Colonic mucosa (tissue), 4 donors: ENCODE data around the gene CSNK2B. TPM values are rescaled to one million over a fixed set of nuclear protein-coding genes. Genes with fewer than 3 reads are reported as not detected.

Experiments
- DNase-seq: peaks from one replicate; pipeline ENCODE4 v3.0.0-alpha.2; 2020
- H3K27ac ChIP-seq: fragments of 200-600 bp; one replicate; pipeline ENCODE4 v1.8.0; 2021
- H3K27me3 ChIP-seq: fragments of 200-600 bp; one replicate; pipeline ENCODE4 v1.8.0; 2021
- H3K36me3 ChIP-seq: fragments of 200-600 bp; one replicate; pipeline ENCODE4 v1.8.0; 2021
- H3K4me1 ChIP-seq: fragments of 200-600 bp; one replicate; pipeline ENCODE4 v1.8.0; 2021; ENCODE audit warnings: mild to moderate bottlenecking
- H3K4me3 ChIP-seq: fragments of 200-600 bp; one replicate; pipeline ENCODE4 v1.8.0; 2021
- H3K9ac ChIP-seq, 2 donors: one replicate each; pipeline ENCODE4 v1.7.0; 2013; ENCODE audit warnings: control low read depth in 2 of 2, low read depth in 2 of 2, low read length in 2 of 2
- H3K9me3 ChIP-seq: fragments of 200-600 bp; one replicate; pipeline ENCODE4 v1.8.0; 2021
- CTCF ChIP-seq: fragments of 200-600 bp; IDR thresholded peaks from one replicate; pipeline ENCODE4 v1.8.0; 2022; ENCODE audit warnings: antibody characterized with exemption, mild to moderate bottlenecking
- intact Hi-C: fragments of 100-400 bp; cut with DNase I; formaldehyde crosslinking; loops from one replicate; pipeline ENCODE4 v1.14.1; 2022
- total RNA-seq, 2 donors: library from RNA; stranded (reverse); fragmentation: NEBNext Ultra II Directional in 1 of 2; extraction: Animal tissue kit (Norgen Biotek cat#: 25700) in 1 of 2; gene quantifications; one replicate each; pipeline ENCODE4 v1.2.1, GENCODE V29; 2021
- donor health status: healthy.
- donor health status: DM: no; HTN: no; CAD: no.
- donor health status: DM: no; HTN: no; CAD: no.

CSNK2B gene
- total RNA-seq, 2 donors from 2014 or later, result 140 to 152 TPM

DNA sequence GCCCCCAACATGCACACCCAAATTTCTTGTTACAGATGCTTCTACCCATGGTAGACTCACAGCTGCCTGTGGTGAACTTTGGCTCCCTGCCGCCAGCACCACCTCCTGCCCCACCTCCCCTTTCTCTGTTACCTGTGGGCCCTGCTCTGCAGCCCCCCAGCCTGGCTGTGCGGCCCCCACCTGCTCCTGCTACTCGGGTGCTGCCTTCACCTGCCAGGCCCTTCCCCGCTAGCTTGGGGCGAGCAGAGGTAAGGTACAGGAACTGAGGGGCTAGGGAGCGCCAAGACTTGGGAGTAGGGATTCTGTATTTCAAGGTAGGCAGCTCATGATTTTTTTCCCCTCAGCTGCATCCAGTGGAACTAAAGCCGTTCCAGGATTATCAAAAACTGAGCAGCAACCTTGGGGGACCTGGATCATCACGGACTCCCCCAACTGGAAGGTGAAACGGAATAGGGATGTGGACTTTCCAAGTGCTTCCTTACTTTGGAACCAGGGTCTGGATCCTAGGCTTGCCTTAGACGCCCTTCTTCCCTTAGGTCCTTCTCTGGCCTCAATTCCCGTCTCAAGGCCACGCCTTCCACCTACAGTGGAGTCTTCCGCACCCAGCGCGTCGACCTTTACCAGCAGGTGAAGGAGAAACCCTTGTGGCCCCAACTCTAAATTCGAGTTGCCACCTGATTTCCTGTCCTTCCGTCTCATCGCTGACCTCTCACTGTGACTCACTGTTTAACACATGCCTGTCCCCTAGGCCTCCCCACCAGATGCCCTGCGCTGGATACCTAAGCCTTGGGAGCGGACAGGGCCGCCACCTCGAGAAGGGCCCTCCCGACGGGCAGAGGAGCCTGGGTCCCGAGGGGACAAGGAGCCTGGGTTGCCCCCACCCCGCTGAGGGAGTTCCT lies 28.9 kb upstream of the CSNK2B start:
- Histone ChIP-seq H3K9ac (no peak overlapping the region), H3K4me3 (no peak overlapping the region), H3K4me1 (no peaks in the 10 kb centered on the region), H3K27me3 (no peaks in the 10 kb centered on the region), H3K9me3 (no peaks in the 10 kb centered on the region), H3K27ac (no peak overlapping the region), H3K36me3 (peaks cover 24% of the 10 kb centered on the region)
- intact Hi-C loops, result no loop called here
- no peak for DNase-seq
- TF ChIP-seq CTCF, result no peak

GRCh38 chr6:31639043-31639442 lies 26.8 kb upstream of the CSNK2B start:
- H3K9me3 ChIP-seq, result no peaks in the 10 kb centered on the region
- intact Hi-C loops, result no loop called here
- TF ChIP-seq CTCF, result no peak

GRCh38 chr6:31639449-31639861 lies 26.4 kb upstream of the CSNK2B start:
- Histone ChIP-seq H3K27me3 (no peaks in the 10 kb centered on the region), H3K4me1 (no peaks in the 10 kb centered on the region), H3K27ac (no peak overlapping the region), H3K9me3 (no peaks in the 10 kb centered on the region), H3K36me3 (peaks cover 33% of the 10 kb centered on the region), H3K9ac (no peak overlapping the region), H3K4me3 (no peak overlapping the region)
- intact Hi-C loops, result no loop called here
- TF ChIP-seq CTCF, result no peak
- DNase-seq, result no peak

More at GRCh38 chr6:31639043-31639442, 26.8 kb upstream of the CSNK2B start:
- Histone ChIP-seq H3K4me3 (no peak overlapping the region), H3K27me3 (no peaks in the 10 kb centered on the region), H3K36me3 (peaks cover 33% of the 10 kb centered on the region), H3K4me1 (no peaks in the 10 kb centered on the region), H3K27ac (no peak overlapping the region), H3K9ac (no peak overlapping the region)
- no peak for DNase-seq

DNA sequence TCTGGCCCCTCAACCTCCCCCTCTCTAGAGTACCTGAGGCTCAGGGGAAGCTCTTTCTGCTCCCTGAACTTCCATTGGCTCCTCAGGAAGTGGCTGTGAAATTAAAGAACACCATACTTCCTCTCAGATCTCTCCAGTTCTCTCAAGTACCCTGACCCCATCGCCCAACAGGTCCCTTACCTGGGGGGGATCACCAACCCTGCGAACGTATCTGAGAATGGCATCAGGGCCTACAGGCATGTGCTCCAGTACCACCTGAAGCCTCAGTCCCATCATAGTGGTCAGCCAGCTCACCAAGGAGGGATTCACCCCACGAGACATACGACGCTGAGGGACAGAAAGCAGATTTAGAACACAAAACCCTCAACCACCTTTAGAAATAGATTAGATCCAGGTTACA lies 25.3 kb upstream of the CSNK2B start:
- DNase-seq, result no peak
- TF ChIP-seq CTCF, result no peak
- H3K4me3 ChIP-seq, result no peak overlapping the region
- H3K36me3 ChIP-seq, result peaks cover 33% of the 10 kb centered on the region
- H3K9ac ChIP-seq, result no peak overlapping the region
- H3K27ac ChIP-seq, result no peak overlapping the region
- intact Hi-C loops, result no loop called here
- H3K9me3 ChIP-seq, result no peaks in the 10 kb centered on the region
- no peaks in the 10 kb centered on the region for H3K4me1 ChIP-seq
- no peaks in the 10 kb centered on the region for H3K27me3 ChIP-seq

DNA sequence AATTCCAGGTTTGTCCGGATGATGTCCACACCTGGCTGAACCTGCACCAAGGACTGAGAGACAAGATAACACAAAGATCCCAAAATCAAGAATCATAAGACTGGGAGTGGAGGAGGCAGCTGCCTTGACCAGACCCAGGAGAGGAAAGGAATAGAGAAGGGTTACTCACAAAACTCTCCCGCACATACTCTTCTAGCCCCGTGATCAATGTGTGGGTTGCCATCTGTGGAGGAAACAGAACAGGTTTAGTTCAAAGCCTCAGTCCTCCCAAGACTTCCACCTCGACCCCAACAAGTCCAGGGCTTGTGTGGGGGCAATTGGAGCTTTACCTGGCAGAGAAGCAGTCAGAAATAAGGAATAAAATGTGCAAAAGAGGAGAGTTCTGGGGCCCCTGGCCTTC lies 24.5 kb upstream of the CSNK2B start:
- H3K27ac ChIP-seq, result no peak overlapping the region
- intact Hi-C loops, result no loop called here
- no peak overlapping the region for H3K4me3 ChIP-seq
- no peak overlapping the region for H3K9ac ChIP-seq
- no peak for DNase-seq
- no peaks in the 10 kb centered on the region for H3K27me3 ChIP-seq
- H3K36me3 ChIP-seq, result peaks cover 33% of the 10 kb centered on the region
- H3K4me1 ChIP-seq, result no peaks in the 10 kb centered on the region
- TF ChIP-seq CTCF, result no peak
- no peaks in the 10 kb centered on the region for H3K9me3 ChIP-seq
